Hair follicle dermal papilla cell (primary cell): ENCODE data around the gene KRTAP20-3. TPM values are rescaled to one million over a fixed set of nuclear protein-coding genes. Genes with fewer than 3 reads are reported as not detected.

Experiments
- small RNA-seq: library from RNA; depleted of rRNA; stranded (forward); fragments of <200 nt; gene quantifications from one replicate; pipeline ENCODE3, GENCODE V24; 2012
- total RNA-seq: library from RNA; depleted of rRNA; stranded (reverse); fragments of >200 nt; gene quantifications from 2 replicates; pipeline ENCODE4 v1.2.3, GENCODE V29; 2012

Gene KRTAP20-3
- not detected in 2 replicates for total RNA-seq

GRCh38 chr21:30642564-30642963, at the start of gene KRTAP20-3:
Gene KRTAP20-3, plus strand, starts transcription at chr21:30642864.

GRCh38 chr21:30598802-30599201, 43.9 kb upstream of the KRTAP20-3 start, which contains the start of gene KRTAP6-2:
Gene KRTAP6-2, minus strand, starts transcription at chr21:30598902. Its CDS starts 28 bp downstream, at chr21:30598874.

GRCh38 chr21:30600787-30601186, 41.9 kb upstream of the KRTAP20-3 start, which contains the start of gene KRTAP22-1:
Gene KRTAP22-1, plus strand, starts transcription at chr21:30601087.

DNA sequence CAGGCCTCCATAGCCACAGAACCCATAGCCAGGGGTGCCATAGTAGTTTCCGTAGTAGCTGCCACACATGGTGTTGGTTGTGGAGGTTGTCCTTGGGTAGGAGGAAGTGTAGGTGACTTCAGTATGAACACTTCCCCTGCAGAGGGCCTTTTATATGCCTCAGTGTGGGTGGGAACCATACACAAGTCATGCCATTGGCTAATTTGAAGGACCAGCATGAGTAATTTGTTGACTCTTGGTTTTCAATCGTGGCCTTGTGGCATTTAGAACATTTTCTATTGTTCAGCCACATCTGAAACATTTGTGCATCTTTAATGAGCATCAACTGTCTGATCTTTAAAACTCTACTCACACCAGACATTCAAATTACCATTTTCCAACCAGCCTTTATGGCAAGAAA, 28.8 kb upstream of the KRTAP20-3 start, which contains the start of gene KRTAP6-1:
Gene KRTAP6-1, minus strand, starts transcription at position 95 of the 400 bp plus-strand sequence. Its CDS starts 26 bp downstream, at position 69.

GRCh38 chr21:30616125-30616524, 26.5 kb upstream of the KRTAP20-3 start, which contains the start of gene KRTAP20-1:
Gene KRTAP20-1, plus strand, starts transcription at chr21:30616425. Its CDS starts 30 bp downstream, at chr21:30616455.

GRCh38 chr21:30620522-30620921, 22.1 kb upstream of the KRTAP20-3 start, which contains the start of gene KRTAP20-4:
Gene KRTAP20-4, plus strand, starts transcription at chr21:30620627.

DNA sequence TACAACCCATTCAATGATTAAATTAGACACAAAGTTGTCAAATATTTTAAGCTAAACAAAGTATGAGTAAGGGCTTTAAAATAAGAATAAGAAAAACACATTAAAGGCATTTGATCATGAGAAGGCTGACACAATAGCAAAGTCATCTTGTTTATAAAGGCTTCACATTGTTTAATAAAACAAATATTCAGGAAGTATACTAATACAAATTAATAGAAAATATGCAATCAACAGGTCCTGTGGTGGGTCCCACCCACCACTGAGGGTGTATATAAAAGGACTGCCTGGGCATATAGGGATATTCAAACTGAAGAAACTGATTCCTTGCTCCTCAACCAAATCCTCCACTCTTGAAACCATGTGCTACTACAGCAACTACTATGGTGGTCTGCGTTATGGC, 7.8 kb upstream of the KRTAP20-3 start, which contains the start of gene KRTAP20-2:
Gene KRTAP20-2, plus strand, starts transcription at position 301 of the 400 bp plus-strand sequence. Its CDS starts 58 bp downstream, at position 359.

Small RNA genes lying within 50 kb of the gene (small RNA-seq; reads per million reads assigned to genes)
- gene KRTAP20-1 (not detected), gene KRTAP20-3 (not detected), gene KRTAP20-4 (not detected), gene KRTAP22-1 (not detected)

Other genes with a start within 250 kb of the KRTAP20-3 start
- gene KRTAP13-1, start 246.8 kb upstream of the KRTAP20-3 start, total RNA-seq, result not detected in 2 replicates
- not detected in 2 replicates for gene KRTAP13-3, start 216.9 kb upstream of the KRTAP20-3 start, total RNA-seq
- gene KRTAP13-4, start 212.6 kb upstream of the KRTAP20-3 start, total RNA-seq, result not detected in 2 replicates
- gene KRTAP15-1, start 202.6 kb upstream of the KRTAP20-3 start, total RNA-seq, result not detected in 2 replicates
- gene KRTAP19-1, start 162.5 kb upstream of the KRTAP20-3 start, total RNA-seq, result not detected in 2 replicates
- not detected in 2 replicates for gene KRTAP19-2, start 155.4 kb upstream of the KRTAP20-3 start, total RNA-seq
- gene KRTAP19-3, start 150.9 kb upstream of the KRTAP20-3 start, total RNA-seq, result not detected in 2 replicates
- gene KRTAP19-4, start 145.7 kb upstream of the KRTAP20-3 start, total RNA-seq, result not detected in 2 replicates
- not detected in 2 replicates for gene KRTAP19-5, start 140.7 kb upstream of the KRTAP20-3 start, total RNA-seq
- gene KRTAP19-6, start 101.0 kb upstream of the KRTAP20-3 start, total RNA-seq, result not detected in 2 replicates
- gene KRTAP19-7, start 81.5 kb upstream of the KRTAP20-3 start, total RNA-seq, result not detected in 2 replicates
- gene KRTAP22-2, start 52.5 kb upstream of the KRTAP20-3 start, total RNA-seq, result not detected in 2 replicates
- gene KRTAP6-3, start 50.4 kb upstream of the KRTAP20-3 start, total RNA-seq, result not detected in 2 replicates
- not detected in 2 replicates for gene KRTAP6-2, start 44.0 kb upstream of the KRTAP20-3 start, total RNA-seq
- not detected in 2 replicates for gene KRTAP22-1, start 41.8 kb upstream of the KRTAP20-3 start, total RNA-seq
- not detected in 2 replicates for gene KRTAP6-1, start 28.9 kb upstream of the KRTAP20-3 start, total RNA-seq
- gene KRTAP20-1, start 26.4 kb upstream of the KRTAP20-3 start, total RNA-seq, result not detected in 2 replicates
- gene KRTAP20-4, start 22.2 kb upstream of the KRTAP20-3 start, total RNA-seq, result not detected in 2 replicates
- not detected in 2 replicates for gene KRTAP20-2, start 7.7 kb upstream of the KRTAP20-3 start, total RNA-seq
- gene KRTAP21-3, start 75.9 kb downstream of the KRTAP20-3 start, total RNA-seq, result not detected in 2 replicates
- not detected in 2 replicates for gene KRTAP21-2, start 104.4 kb downstream of the KRTAP20-3 start, total RNA-seq
- not detected in 2 replicates for gene KRTAP21-1, start 112.6 kb downstream of the KRTAP20-3 start, total RNA-seq
- gene KRTAP8-1, start 170.4 kb downstream of the KRTAP20-3 start, total RNA-seq, result not detected in 2 replicates
- not detected in 2 replicates for gene KRTAP7-1, start 186.9 kb downstream of the KRTAP20-3 start, total RNA-seq
- not detected in 2 replicates for gene KRTAP11-1, start 238.7 kb downstream of the KRTAP20-3 start, total RNA-seq